K562 (cell line): ENCODE results near the gene HNRNPM. TPM values are rescaled to one million over a fixed set of nuclear protein-coding genes. Genes with fewer than 3 reads are reported as not detected.

ENCODE experiments used
- CBX3 ChIP-seq, 2 experiments: IDR thresholded peaks; 1 replicate in 1 of 2; 2 replicates in 1 of 2; pipeline ENCODE4 v1.6.1; 2012; ENCODE audit warnings: inconsistent platforms in 2 of 2, low read length in 2 of 2, borderline replicate concordance in 1 of 2, control low read depth in 1 of 2
- MXI1 ChIP-seq: IDR thresholded peaks from 2 replicates; pipeline ENCODE4 v1.6.1; 2011; ENCODE audit warnings: low read depth, mild to moderate bottlenecking, improper control_type of control experiment, low read length
- NCOA1 ChIP-seq: fragments of 450-650 bp; IDR thresholded peaks from 2 replicates; pipeline ENCODE4 v1.6.1; 2016; ENCODE audit warnings: low read depth
- NR2C1 ChIP-seq, 2 experiments: fragments of 450-650 bp; IDR thresholded peaks; 2 replicates each; pipeline ENCODE4 v1.6.1; 2017; ENCODE audit warnings: mild to moderate bottlenecking in 2 of 2, antibody characterized with exemption in 1 of 2, inconsistent platforms in 1 of 2, missing compliant biosample characterization in 1 of 2, missing genetic modification characterization in 1 of 2
- SMARCA4 ChIP-seq: fragments of 450-650 bp; IDR thresholded peaks from 2 replicates; pipeline ENCODE4 v1.6.1; 2016
- THRAP3 ChIP-seq: fragments of 450-650 bp; IDR thresholded peaks from 2 replicates; pipeline ENCODE4 v1.6.1; 2016; ENCODE audit warnings: mild to moderate bottlenecking, inconsistent platforms, borderline replicate concordance
- ZNF232 ChIP-seq: sonication (generic); formaldehyde crosslinking; IDR thresholded peaks from 2 replicates; pipeline ENCODE4 v1.8.0; 2022; ENCODE audit warnings: mild to moderate bottlenecking, missing genetic modification reagents
- ZNF3 ChIP-seq: fragments of 250-450 bp; sonication (Bioruptor Pico); IDR thresholded peaks from 2 replicates; pipeline ENCODE4 v1.5.0; 2021; ENCODE audit warnings: mild to moderate bottlenecking, moderate library complexity
- polyA plus RNA-seq, 8 experiments: library from polyadenylated mRNA; depleted of rRNA in 4 of 8; stranded (reverse) in 5 of 8; unstranded in 3 of 8; fragments of >200 nt; fragmentation: Nextera tagmentation in 2 of 8; fragmentation: Illumina TruSeq in 1 of 8; extraction: Ambion mirVana in 2 of 8; extraction: Trizol in 1 of 8; gene quantifications; 2 replicates each; pipeline versions ENCODE4 v1.2.1 to v1.2.3, GENCODE V29; 2011 to 2014; ENCODE audit warnings: inconsistent platforms in 1 of 8, missing spikeins in 1 of 8
- total RNA-seq, 7 experiments: library from RNA; depleted of rRNA in 6 of 7; stranded (reverse); fragments of >200 nt in 6 of 7; fragmentation: Illumina TruSeq in 2 of 7; extraction: Trizol in 2 of 7; gene quantifications; 2 replicates each; pipeline versions ENCODE4 v1.2.1 to v1.2.3, GENCODE V29; 2011 to 2021; ENCODE audit warnings: low replicate concordance in 1 of 7
- TF ChIP-seq, protein P1 (sequence below): fragments of 450-650 bp; IDR thresholded peaks from 2 replicates; pipeline ENCODE4 v1.6.1; 2016; ENCODE audit warnings: mild to moderate bottlenecking
- TF ChIP-seq, protein P2 (sequence below): sonication (generic); formaldehyde crosslinking; IDR thresholded peaks from 2 replicates; pipeline ENCODE4 v1.8.0; 2022; ENCODE audit warnings: mild to moderate bottlenecking, missing genetic modification reagents
- TF ChIP-seq, protein P3 (sequence below): sonication (generic); formaldehyde crosslinking; IDR thresholded peaks from 2 replicates; pipeline ENCODE4 v1.8.1; 2022; ENCODE audit warnings: missing genetic modification reagents

The HNRNPM gene
- total and polyA plus RNA-seq, 9 of the 15 experiments (the other 6 are each of a cell fraction or from before 2014, with no cell fraction given), result 11.1 to 340 (median 195) TPM

DNA sequence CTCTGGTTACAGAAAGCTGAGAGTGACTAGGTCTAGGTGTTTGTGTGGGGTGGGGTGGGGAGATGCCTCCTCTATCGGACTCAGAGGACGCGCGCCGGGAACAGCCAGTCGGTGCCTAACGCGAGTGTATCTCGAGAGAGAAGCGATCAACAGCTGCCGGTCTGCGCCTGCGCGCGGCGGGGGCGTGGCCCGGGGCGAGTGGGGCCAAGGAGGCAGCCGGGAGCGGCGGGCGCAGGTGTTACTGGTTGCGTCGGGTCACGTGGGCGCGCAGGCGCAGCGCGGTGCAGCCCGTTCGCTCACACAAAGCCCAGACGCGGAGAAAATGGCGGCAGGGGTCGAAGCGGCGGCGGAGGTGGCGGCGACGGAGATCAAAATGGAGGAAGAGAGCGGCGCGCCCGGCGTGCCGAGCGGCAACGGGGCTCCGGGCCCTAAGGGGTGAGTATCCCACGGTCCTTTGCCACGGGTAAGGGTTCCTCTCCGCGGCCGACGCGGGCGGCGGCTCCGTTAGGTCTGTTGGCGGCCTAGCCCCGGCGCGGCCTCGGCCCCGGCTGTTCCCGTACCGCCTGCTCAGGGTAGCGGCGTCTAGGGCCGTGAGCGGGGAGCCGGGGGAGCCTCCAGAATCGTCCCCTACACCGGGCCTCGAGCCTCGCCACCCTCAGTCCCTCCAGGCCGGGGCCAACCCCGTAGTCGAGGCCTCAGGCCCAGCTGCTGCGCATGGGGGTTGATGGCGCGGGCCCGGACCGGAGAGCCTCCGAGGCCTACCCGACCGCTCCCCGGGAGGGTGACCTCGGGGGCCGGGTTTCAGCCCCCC lies at the start of gene HNRNPM (continued):
- no peak for TF ChIP-seq NR2C1 (IDR thresholded peaks at IDR 0.05)
- no peak for TF ChIP-seq NR2C1 (tag; IDR thresholded peaks at IDR 0.05)
- no peak for TF ChIP-seq NCOA1
- TF ChIP-seq, protein P1, sequence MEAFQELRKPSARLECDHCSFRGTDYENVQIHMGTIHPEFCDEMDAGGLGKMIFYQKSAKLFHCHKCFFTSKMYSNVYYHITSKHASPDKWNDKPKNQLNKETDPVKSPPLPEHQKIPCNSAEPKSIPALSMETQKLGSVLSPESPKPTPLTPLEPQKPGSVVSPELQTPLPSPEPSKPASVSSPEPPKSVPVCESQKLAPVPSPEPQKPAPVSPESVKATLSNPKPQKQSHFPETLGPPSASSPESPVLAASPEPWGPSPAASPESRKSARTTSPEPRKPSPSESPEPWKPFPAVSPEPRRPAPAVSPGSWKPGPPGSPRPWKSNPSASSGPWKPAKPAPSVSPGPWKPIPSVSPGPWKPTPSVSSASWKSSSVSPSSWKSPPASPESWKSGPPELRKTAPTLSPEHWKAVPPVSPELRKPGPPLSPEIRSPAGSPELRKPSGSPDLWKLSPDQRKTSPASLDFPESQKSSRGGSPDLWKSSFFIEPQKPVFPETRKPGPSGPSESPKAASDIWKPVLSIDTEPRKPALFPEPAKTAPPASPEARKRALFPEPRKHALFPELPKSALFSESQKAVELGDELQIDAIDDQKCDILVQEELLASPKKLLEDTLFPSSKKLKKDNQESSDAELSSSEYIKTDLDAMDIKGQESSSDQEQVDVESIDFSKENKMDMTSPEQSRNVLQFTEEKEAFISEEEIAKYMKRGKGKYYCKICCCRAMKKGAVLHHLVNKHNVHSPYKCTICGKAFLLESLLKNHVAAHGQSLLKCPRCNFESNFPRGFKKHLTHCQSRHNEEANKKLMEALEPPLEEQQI, result no peak
- TF ChIP-seq THRAP3, result no peak
- TF ChIP-seq ZNF3, result no peak
- no peak for TF ChIP-seq MXI1
- no peak for TF ChIP-seq CBX3 (IDR thresholded peaks at IDR 0.05; ENCODE audit: borderline replicate concordance in 1 of 2, low read length in 2 of 2)
- TF ChIP-seq, protein P2, sequence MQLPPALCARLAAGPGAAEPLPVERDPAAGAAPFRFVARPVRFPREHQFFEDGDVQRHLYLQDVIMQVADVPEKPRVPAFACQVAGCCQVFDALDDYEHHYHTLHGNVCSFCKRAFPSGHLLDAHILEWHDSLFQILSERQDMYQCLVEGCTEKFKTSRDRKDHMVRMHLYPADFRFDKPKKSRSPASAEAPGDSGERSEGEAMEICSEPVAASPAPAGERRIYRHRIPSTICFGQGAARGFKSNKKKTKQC, result peak; percentile 88
- TF ChIP-seq ZNF232, result no peak
- TF ChIP-seq, protein P3, sequence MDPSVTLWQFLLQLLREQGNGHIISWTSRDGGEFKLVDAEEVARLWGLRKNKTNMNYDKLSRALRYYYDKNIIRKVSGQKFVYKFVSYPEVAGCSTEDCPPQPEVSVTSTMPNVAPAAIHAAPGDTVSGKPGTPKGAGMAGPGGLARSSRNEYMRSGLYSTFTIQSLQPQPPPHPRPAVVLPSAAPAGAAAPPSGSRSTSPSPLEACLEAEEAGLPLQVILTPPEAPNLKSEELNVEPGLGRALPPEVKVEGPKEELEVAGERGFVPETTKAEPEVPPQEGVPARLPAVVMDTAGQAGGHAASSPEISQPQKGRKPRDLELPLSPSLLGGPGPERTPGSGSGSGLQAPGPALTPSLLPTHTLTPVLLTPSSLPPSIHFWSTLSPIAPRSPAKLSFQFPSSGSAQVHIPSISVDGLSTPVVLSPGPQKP (CRISPR knock-in tag), result no peak
- no peak for TF ChIP-seq SMARCA4
